ENCODE measurements around the gene FLT3. TPM values are rescaled to one million over a fixed set of nuclear protein-coding genes. Genes with fewer than 3 reads are reported as not detected.

Gene FLT3
- total and polyA plus RNA-seq, 2 donors (not counting 1 experiment from before 2014, with no cell fraction given): 0.13 to 0.42 TPM

DNA sequence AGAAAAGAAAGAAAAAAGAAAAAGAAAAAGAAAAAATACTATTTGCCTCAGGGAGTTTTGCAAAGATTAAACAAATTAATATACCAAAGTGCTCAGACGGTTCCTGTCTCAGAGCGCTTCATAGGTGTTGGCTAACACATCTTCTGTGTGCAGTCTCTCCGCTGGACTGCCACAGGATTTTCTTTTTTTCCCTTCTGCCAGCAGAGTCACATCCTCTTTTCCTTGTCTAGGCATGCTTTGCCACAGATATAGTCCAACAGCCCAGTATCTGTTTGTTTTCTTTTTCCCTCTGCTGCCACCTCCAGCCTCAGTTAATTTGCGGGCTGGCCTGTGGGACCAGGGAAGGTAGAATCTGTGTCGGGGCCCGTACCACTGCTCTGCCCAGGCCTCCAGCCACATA is 108.5 kb downstream of the FLT3 start:
- WGBS (ENCODE audit: insufficient coverage): 92% methylated on average over 3 of the region's 6 CpGs

DNA sequence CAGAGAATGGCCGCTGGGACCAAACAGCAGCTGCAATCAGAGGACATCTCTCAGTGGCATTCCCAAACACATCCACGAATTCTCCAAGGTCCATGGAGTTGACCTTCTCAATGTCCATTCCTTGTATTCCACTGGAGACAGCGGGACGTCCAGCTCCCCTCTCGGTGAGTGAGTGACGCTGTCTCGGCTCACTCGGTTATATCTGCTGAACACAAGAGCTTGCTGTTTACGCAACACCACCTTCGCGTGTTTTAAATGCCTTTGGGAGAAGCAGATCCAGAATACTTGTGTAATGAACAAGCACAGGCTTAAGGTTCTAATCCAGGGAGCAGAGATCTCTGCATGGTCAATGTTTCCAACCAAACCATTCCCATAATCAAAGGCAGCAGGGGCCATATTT is 111.9 kb downstream of the FLT3 start, which contains the start of gene URAD:
TSS of gene URAD (minus strand) at position 174 of the 400 bp plus-strand sequence. CDS start at position 118, 56 bp downstream.
- H3K27me3 Mint-ChIP-seq: peaks cover 18% of the 10 kb centered on the region
- Histone ChIP-seq H3K36me3 (replicated peaks in 1 of 2; ENCODE audit: control extremely low read depth in 1 of 2, control insufficient read depth in 1 of 2, extremely low read depth in 1 of 2, insufficient read depth in 2 of 2, low read length in 1 of 2) (no peaks in the 10 kb centered on the region), H2AFZ (ENCODE audit: insufficient read depth, low read depth, low read length, poor library complexity, severe bottlenecking) (no peak within 1 kb of the TSS), H3K4me3 (ENCODE audit: control extremely low read depth in 1 of 5, extremely low read depth in 1 of 5, insufficient read depth in 1 of 5, low read depth in 2 of 5, low read length in 4 of 5) (no peak within 1 kb of the TSS), H3K9me3 (ENCODE audit: control extremely low read depth in 1 of 3, control insufficient read depth in 2 of 3, insufficient read depth in 1 of 3, low read length in 2 of 3) (peaks cover 0 to 1% (median 0%) of the 10 kb centered on the region in 3 donors), H3K4me1 (ENCODE audit: control insufficient read depth in 2 of 2, insufficient read depth in 2 of 2, low read length in 2 of 2) (no peaks in the 10 kb centered on the region), H3K27me3 (replicated peaks in 1 of 4; ENCODE audit: control extremely low read depth in 1 of 4, control insufficient read depth in 3 of 4, insufficient read depth in 4 of 4, low read length in 3 of 4) (peaks cover 0 to 7% (median 3%) of the 10 kb centered on the region in 4 experiments), H3K27ac (ENCODE audit: low read length in 2 of 2) (no peak within 1 kb of the TSS), H3K4me2 (replicated peaks; ENCODE audit: low read depth, low read length, poor library complexity, severe bottlenecking) (no peak within 1 kb of the TSS), H3K9ac (ENCODE audit: low read length) (no peak within 1 kb of the TSS), H3K79me2 (ENCODE audit: control insufficient read depth, insufficient read depth, low read length) (no peaks in the 10 kb centered on the region), H4K20me1 (ENCODE audit: control insufficient read depth, insufficient read depth, low read length, poor library complexity, severe bottlenecking) (no peaks in the 10 kb centered on the region)
- no peaks in the 10 kb centered on the region for H3K4me1 Mint-ChIP-seq
- ATAC-seq (ENCODE audit: low read depth) (no peak), DNase-seq (no peak)
- intact Hi-C loops (cut with micrococcal nuclease): no loop called here
- no peak within 1 kb of the TSS for H3K27ac Mint-ChIP-seq
- ChIA-PET POLR2A (no interaction called here), CTCF (interaction anchor here (1.1 to 9.9 kb wide), 5 partner anchors 10 to 628 kb away, joined by 3 to 135 read pairs (median 3); no protein-coding TSS in a partner anchor)
- TF ChIP-seq, protein P1, sequence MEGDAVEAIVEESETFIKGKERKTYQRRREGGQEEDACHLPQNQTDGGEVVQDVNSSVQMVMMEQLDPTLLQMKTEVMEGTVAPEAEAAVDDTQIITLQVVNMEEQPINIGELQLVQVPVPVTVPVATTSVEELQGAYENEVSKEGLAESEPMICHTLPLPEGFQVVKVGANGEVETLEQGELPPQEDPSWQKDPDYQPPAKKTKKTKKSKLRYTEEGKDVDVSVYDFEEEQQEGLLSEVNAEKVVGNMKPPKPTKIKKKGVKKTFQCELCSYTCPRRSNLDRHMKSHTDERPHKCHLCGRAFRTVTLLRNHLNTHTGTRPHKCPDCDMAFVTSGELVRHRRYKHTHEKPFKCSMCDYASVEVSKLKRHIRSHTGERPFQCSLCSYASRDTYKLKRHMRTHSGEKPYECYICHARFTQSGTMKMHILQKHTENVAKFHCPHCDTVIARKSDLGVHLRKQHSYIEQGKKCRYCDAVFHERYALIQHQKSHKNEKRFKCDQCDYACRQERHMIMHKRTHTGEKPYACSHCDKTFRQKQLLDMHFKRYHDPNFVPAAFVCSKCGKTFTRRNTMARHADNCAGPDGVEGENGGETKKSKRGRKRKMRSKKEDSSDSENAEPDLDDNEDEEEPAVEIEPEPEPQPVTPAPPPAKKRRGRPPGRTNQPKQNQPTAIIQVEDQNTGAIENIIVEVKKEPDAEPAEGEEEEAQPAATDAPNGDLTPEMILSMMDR (IDR thresholded peaks at IDR 0.05): no peak
- TF ChIP-seq EZH2 (IDR thresholded peaks at IDR 0.05; ENCODE audit: borderline replicate concordance, insufficient read depth, low read depth, low read length, poor library complexity, severe bottlenecking): no peak
- 85% methylated on average over 11 of the region's 11 CpGs for WGBS (ENCODE audit: insufficient coverage)
- H3K9me3 Mint-ChIP-seq (ENCODE audit: insufficient read depth): no peaks in the 10 kb centered on the region
- H3K4me3 Mint-ChIP-seq: no peak within 1 kb of the TSS

More for the DNA sequence above, 108.5 kb downstream of the FLT3 start:
- Mint-ChIP-seq H3K9me3 (ENCODE audit: insufficient read depth) (no peaks in the 10 kb centered on the region), H3K27ac (no peak overlapping the region), H3K4me3 (no peak overlapping the region), H3K27me3 (peaks cover 2% of the 10 kb centered on the region), H3K4me1 (no peaks in the 10 kb centered on the region)
- TF ChIP-seq, protein P1 (IDR thresholded peaks at IDR 0.05): no peak
- no peak for TF ChIP-seq EZH2 (IDR thresholded peaks at IDR 0.05; ENCODE audit: borderline replicate concordance, insufficient read depth, low read depth, low read length, poor library complexity, severe bottlenecking)
- Histone ChIP-seq H3K4me2 (replicated peaks; ENCODE audit: low read depth, low read length, poor library complexity, severe bottlenecking) (no peak overlapping the region), H2AFZ (ENCODE audit: insufficient read depth, low read depth, low read length, poor library complexity, severe bottlenecking) (no peak overlapping the region), H3K79me2 (ENCODE audit: control insufficient read depth, insufficient read depth, low read length) (no peaks in the 10 kb centered on the region), H3K36me3 (replicated peaks in 1 of 2; ENCODE audit: control extremely low read depth in 1 of 2, control insufficient read depth in 1 of 2, extremely low read depth in 1 of 2, insufficient read depth in 2 of 2, low read length in 1 of 2) (no peaks in the 10 kb centered on the region), H3K4me1 (ENCODE audit: control insufficient read depth in 2 of 2, insufficient read depth in 2 of 2, low read length in 2 of 2) (no peaks in the 10 kb centered on the region), H3K9ac (ENCODE audit: low read length) (no peak overlapping the region), H4K20me1 (ENCODE audit: control insufficient read depth, insufficient read depth, low read length, poor library complexity, severe bottlenecking) (no peaks in the 10 kb centered on the region), H3K4me3 (ENCODE audit: control extremely low read depth in 1 of 5, extremely low read depth in 1 of 5, insufficient read depth in 1 of 5, low read depth in 2 of 5, low read length in 4 of 5) (no peak overlapping the region), H3K27me3 (replicated peaks in 1 of 4; ENCODE audit: control extremely low read depth in 1 of 4, control insufficient read depth in 3 of 4, insufficient read depth in 4 of 4, low read length in 3 of 4) (no peaks in the 10 kb centered on the region), H3K27ac (ENCODE audit: low read length in 2 of 2) (no peak overlapping the region), H3K9me3 (ENCODE audit: control extremely low read depth in 1 of 3, control insufficient read depth in 2 of 3, insufficient read depth in 1 of 3, low read length in 2 of 3) (peaks cover 0 to 1% (median 0%) of the 10 kb centered on the region in 3 donors)
- DNase-seq: no peak
- intact Hi-C loops (cut with micrococcal nuclease): no loop called here
- POLR2A ChIA-PET: interaction anchor here (0.7 kb wide), 1 partner anchor 8 kb away, joined by 3 read pairs; no protein-coding TSS in a partner anchor
- no peak for ATAC-seq (ENCODE audit: low read depth)
- CTCF ChIA-PET: interaction anchor here (1.5 kb wide), 1 partner anchor 8 kb away, joined by 6 read pairs; no protein-coding TSS in a partner anchor
